Esophagus (tissue), 2 donors: ENCODE data around the gene ANKRD27. TPM values are rescaled to one million over a fixed set of nuclear protein-coding genes. Genes with fewer than 3 reads are reported as not detected.

Source experiments
- H3K27ac ChIP-seq, 2 donors: one replicate each; pipeline ENCODE4 v1.5.1; 2013; ENCODE audit warnings: low read depth in 2 of 2, mild to moderate bottlenecking in 2 of 2, inconsistent platforms in 1 of 2, low read length in 1 of 2, moderate library complexity in 1 of 2
- H3K27me3 ChIP-seq, 2 donors: one replicate each; pipeline ENCODE4 v1.6.1; 2013; ENCODE audit warnings: low read length in 2 of 2, control low read depth in 1 of 2, mild to moderate bottlenecking in 1 of 2; ENCODE audit not compliant: insufficient read depth in 2 of 2, control insufficient read depth in 1 of 2
- H3K36me3 ChIP-seq, 2 donors: one replicate each; pipeline ENCODE4 v1.6.1; 2013; ENCODE audit warnings: low read length in 1 of 2; ENCODE audit not compliant: control insufficient read depth in 2 of 2, insufficient read depth in 2 of 2
- H3K4me1 ChIP-seq, 2 donors: one replicate each; pipeline ENCODE4 v1.6.1; 2013; ENCODE audit warnings: low read length in 1 of 2; ENCODE audit not compliant: control insufficient read depth in 2 of 2, insufficient read depth in 2 of 2
- H3K4me3 ChIP-seq, 2 donors: one replicate each; pipeline ENCODE4 v1.5.1; 2013; ENCODE audit warnings: low read length in 2 of 2, mild to moderate bottlenecking in 2 of 2, low read depth in 1 of 2, moderate library complexity in 1 of 2
- H3K9me3 ChIP-seq, 2 donors: one replicate each; pipeline ENCODE4 v1.6.1; 2013; ENCODE audit warnings: mild to moderate bottlenecking in 2 of 2, low read depth in 1 of 2, low read length in 1 of 2, moderate library complexity in 1 of 2; ENCODE audit not compliant: control insufficient read depth in 2 of 2, insufficient read depth in 1 of 2
- WGBS, 2 donors: extraction: QIAGEN DNeasy Blood & Tissue Kit; methylation state at CpG; one replicate each; pipeline ENCODE4 v1.1.7; 2013; 5-methylcytosine and 5-hydroxymethylcytosine counted together
- polyA plus RNA-seq, 2 donors: library from polyadenylated mRNA; stranded (reverse); fragments of 200-250 nt; gene quantifications; one replicate each; pipeline ENCODE4 v1.2.3, GENCODE V29; 2013
- donor health status: healthy with polysubstance abuse.
- donor health status: Bipolar disorder and iron deficiency.

The ANKRD27 gene
- polyA plus RNA-seq, 2 donors: 8.5 to 10.9 TPM

DNA sequence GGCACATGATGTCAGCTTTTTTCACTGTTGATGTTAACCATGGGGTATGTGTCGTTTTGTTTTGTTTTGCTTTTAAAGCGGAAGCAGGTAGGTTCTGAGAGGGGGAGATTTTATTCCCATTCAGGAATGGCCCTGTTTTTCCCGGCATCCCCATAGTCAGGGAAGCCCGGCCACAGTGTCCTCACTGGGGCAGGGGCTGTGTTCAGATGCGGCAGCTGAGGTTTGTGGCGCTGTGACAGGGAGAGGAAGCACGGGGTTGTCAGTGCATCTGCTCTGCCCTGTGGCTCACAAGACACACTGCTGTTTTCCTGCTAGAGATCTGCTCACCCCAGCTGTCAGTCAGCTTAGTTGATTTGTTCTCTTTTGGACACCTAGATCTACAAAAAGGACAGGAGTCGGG lies 27.6 kb downstream of the ANKRD27 start:
- Histone ChIP-seq H3K4me3 (no peak overlapping the region), H3K27ac (no peak overlapping the region), H3K27me3 (no peaks in the 10 kb centered on the region), H3K9me3 (no peaks in the 10 kb centered on the region), H3K36me3 (peaks cover 8 to 36% of the 10 kb centered on the region in 2 donors), H3K4me1 (no peaks in the 10 kb centered on the region)
- WGBS, 2 donors: 84 to 87% methylated on average over 8 of the region's 8 CpGs

DNA sequence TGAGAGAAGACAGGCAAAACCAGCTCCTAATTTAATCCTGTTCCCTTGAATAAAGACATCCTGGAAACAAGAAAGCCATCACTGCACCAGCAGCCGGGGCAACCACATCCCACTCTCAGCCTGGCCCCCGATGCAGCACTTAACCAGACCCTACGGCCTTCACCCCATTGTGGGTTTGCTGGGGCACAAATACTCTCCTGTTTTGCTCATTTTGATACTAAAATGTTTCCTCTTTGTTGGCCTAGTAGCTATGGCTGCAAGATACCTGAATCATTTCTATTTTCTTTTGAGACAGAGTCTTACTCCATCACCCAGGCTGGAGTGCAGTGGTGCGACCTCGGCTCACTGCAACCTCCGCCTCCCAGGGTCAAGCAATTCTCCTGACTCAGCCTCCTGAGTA lies 28.4 kb downstream of the ANKRD27 start:
- WGBS, 2 donors: 89% methylated on average over 6 of the region's 6 CpGs
- no peak overlapping the region for H3K4me3 ChIP-seq
- peaks cover 8 to 39% of the 10 kb centered on the region in 2 donors for H3K36me3 ChIP-seq
- no peaks in the 10 kb centered on the region for H3K27me3 ChIP-seq
- no peak overlapping the region for H3K27ac ChIP-seq
- no peaks in the 10 kb centered on the region for H3K4me1 ChIP-seq
- no peaks in the 10 kb centered on the region for H3K9me3 ChIP-seq

DNA sequence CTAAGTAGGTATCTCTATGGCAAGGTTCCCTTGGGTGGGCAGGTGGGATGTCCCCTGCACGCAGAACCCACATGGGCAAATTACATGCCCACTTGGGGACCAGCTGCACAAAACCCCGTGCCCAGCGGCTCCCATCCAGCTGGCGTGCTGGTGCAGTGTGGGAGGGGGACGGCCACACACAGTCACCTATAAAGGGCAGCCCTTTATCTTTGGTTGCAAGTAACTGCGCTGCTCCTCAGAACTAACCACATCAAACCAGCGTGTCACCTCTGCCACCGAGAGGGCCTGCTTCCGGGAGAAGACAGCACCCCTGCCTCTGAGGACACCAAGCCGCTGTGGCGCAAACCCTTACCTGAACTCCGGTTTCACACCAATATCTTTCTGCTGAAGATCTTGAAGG lies 32.2 kb downstream of the ANKRD27 start:
- 73 to 81% methylated on average over 12 of the region's 12 CpGs for WGBS, 2 donors
- Histone ChIP-seq H3K4me1 (no peaks in the 10 kb centered on the region), H3K36me3 (peaks cover 16 to 45% of the 10 kb centered on the region in 2 donors), H3K9me3 (no peaks in the 10 kb centered on the region), H3K27ac (no peak overlapping the region), H3K27me3 (no peaks in the 10 kb centered on the region), H3K4me3 (no peak overlapping the region)

DNA sequence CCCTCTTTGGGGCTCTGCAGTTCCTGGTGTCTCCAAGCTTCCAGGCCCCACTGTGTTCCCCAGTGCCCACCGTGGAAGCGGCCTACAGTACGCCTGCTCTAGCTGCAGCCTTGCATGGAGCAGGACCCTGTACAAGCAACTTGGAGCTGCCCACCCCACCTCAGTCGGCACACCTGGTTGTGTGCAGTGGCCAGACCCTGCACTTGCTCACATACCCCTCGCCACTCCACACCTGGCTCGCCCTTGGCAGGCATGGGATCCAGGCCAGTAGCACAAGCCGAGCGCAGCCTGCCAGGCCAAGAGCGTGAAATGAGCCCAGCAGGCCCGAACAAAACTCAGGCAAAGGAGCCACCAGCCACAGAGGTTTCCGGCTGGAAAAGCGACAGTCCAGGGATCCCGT lies 36.4 kb downstream of the ANKRD27 start:
- no peak overlapping the region for H3K27ac ChIP-seq
- no peaks in the 10 kb centered on the region for H3K4me1 ChIP-seq
- 97 to 98% methylated on average over 13 of the region's 13 CpGs for WGBS, 2 donors
- H3K36me3 ChIP-seq: peaks cover 18 to 48% of the 10 kb centered on the region in 2 donors
- H3K9me3 ChIP-seq: no peaks in the 10 kb centered on the region
- no peaks in the 10 kb centered on the region for H3K27me3 ChIP-seq
- no peak overlapping the region for H3K4me3 ChIP-seq

DNA sequence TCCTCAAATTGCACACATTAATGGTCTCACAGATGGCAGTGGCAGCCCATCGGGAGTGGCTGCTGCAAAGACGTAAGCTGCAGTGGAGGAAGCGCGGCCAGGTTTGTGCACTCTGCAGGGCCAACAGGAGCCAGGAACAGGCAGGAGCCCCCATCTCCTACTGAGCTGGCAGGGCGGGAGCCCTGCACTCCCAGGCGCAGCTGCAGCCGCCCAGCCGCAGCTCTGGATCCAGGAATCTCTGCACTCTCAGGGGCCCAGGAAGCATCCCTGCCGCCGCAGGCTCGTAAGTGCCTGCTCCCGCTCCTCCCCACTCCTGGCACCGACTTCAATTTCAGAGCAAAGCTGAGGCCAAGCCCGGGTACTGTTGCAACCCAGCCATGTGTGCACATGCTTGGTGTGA lies 37.5 kb downstream of the ANKRD27 start:
- H3K4me3 ChIP-seq: no peak overlapping the region
- H3K27ac ChIP-seq: no peak overlapping the region
- H3K27me3 ChIP-seq: no peaks in the 10 kb centered on the region
- H3K4me1 ChIP-seq: no peaks in the 10 kb centered on the region
- peaks cover 15 to 40% of the 10 kb centered on the region in 2 donors for H3K36me3 ChIP-seq
- 88 to 92% methylated on average over 14 of the region's 14 CpGs for WGBS, 2 donors
- H3K9me3 ChIP-seq: no peaks in the 10 kb centered on the region

DNA sequence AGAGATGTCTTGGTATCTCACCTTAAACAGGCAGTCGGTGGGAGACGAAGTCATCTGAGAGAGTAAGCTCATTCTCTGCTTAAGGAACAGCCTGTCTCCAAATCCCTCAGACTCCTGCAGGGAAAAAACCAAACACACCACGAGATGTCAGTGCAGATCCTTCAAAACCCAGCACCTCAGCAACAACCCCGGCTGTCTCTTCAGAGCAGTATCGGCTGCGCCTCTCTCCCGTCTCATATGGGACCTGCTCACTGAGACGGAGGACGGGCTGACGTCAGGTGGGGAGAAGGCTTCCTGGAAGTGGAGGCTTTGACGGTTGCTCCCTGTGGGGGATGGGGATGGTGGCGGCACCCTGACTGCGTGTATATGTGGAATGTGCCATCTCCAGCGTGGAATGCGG lies 43.6 kb downstream of the ANKRD27 start:
- Histone ChIP-seq H3K36me3 (peaks cover 19 to 39% of the 10 kb centered on the region in 2 donors), H3K9me3 (no peaks in the 10 kb centered on the region)
- 94 to 96% methylated on average over 15 of the region's 15 CpGs for WGBS, 2 donors

DNA sequence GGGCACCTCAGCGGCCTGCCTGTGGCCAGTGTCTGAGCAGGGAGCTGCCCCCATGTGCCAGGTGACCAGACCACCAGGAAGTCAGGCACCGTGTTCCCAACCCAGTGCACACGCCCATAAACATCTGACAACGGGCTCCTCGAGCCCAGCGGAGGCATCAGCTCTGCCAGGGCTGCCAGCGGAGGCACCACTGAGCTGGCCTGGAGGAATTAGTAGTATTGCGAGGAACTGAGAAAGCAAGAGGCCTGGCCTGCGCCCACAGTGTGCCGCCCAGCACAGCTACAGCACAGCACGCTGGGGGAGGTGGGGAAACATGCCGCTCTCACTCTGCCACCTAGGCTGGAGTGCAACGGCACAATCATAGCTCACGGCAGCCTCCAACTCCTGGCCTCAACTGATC lies 44.6 kb downstream of the ANKRD27 start:
- H3K9me3 ChIP-seq: no peaks in the 10 kb centered on the region
- H3K27ac ChIP-seq: no peak overlapping the region
- no peak overlapping the region for H3K4me3 ChIP-seq
- no peaks in the 10 kb centered on the region for H3K4me1 ChIP-seq
- H3K27me3 ChIP-seq: no peaks in the 10 kb centered on the region
- H3K36me3 ChIP-seq: peaks cover 15 to 36% of the 10 kb centered on the region in 2 donors
- WGBS, 2 donors: 80 to 88% methylated on average over 14 of the region's 14 CpGs

More for the DNA sequence above, 43.6 kb downstream of the ANKRD27 start:
- Histone ChIP-seq H3K4me3 (no peak overlapping the region), H3K4me1 (no peaks in the 10 kb centered on the region), H3K27me3 (no peaks in the 10 kb centered on the region), H3K27ac (no peak overlapping the region)

DNA sequence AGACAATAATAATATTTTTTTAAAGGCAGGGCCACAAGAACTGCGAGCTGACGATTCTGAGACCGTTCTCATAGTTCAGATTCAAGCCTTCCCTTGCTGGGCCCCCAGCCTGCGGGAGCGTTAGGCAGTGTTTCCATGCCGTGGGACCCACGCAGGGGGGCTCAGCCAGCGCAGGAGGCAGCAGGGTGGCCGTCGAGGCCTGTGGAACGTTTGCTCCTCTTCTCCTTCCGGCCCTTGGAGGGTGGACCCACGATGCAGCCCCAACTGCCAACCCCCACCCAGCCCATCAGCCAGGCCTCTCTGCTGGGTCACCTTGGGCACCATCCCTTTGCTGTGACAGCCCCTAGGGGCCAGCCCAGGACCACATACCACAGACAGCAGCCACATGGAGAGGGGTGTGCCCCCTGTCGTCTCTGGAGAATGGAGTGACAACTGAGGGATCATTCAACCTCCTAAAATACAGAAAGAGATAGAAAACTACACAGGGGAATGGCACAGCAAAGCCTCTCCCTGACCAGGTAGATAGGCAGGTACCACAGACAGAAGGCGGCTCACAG lies 47.2 kb downstream of the ANKRD27 start:
- H3K4me3 ChIP-seq: no peak overlapping the region
- no peaks in the 10 kb centered on the region for H3K9me3 ChIP-seq
- 89 to 90% methylated on average over 15 of the region's 15 CpGs for WGBS, 2 donors
- no peaks in the 10 kb centered on the region for H3K4me1 ChIP-seq
- no peak overlapping the region for H3K27ac ChIP-seq
- peaks cover 15 to 38% of the 10 kb centered on the region in 2 donors for H3K36me3 ChIP-seq
- no peaks in the 10 kb centered on the region for H3K27me3 ChIP-seq

DNA sequence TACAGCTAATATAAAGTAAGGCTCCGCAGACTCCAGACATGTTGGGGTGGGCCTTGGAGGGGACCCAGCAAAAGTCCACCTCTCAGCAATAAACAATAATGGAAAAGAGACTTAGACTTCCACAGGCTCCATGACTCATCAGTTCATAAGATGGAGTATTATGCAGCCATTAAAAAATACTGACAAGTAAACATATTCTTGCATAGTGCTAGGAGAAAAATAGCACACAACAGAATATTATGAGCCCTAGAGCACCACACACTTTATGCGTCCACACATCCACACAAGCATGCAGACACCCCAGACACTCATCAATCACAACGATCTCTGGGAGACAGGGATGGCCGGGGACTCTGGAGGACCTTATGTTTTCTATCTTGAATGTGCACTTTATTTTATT lies 48.0 kb downstream of the ANKRD27 start:
- Histone ChIP-seq H3K27ac (no peak overlapping the region), H3K27me3 (no peaks in the 10 kb centered on the region), H3K9me3 (no peaks in the 10 kb centered on the region), H3K4me3 (no peak overlapping the region), H3K36me3 (peaks cover 15 to 44% of the 10 kb centered on the region in 2 donors), H3K4me1 (no peaks in the 10 kb centered on the region)
- WGBS, 2 donors: 92 to 97% methylated on average over 4 of the region's 4 CpGs

DNA sequence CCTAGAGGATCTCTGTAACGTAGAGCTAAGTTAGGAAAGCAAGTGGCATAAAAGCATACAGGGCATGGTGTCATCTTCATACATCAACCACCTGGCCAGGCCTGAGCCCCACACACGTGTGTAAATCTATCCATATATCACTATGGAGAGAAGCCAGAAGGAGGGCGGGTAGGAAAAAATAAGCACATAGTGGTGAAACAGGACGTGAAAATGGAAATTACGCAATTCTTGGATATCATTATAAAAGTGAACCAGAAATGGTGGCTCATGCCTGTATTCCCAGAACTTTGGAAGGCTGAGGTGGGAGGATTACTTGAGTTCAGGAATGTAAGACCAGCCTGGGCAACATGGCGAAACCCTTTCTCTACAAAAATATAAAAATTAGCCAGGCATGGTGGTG lies 50.6 kb downstream of the ANKRD27 start:
- WGBS, 2 donors: 89 to 94% methylated on average over 6 of the region's 6 CpGs
- H3K36me3 ChIP-seq: peaks cover 19 to 40% of the 10 kb centered on the region in 2 donors
- H3K27me3 ChIP-seq: no peaks in the 10 kb centered on the region

More for the DNA sequence above, 50.6 kb downstream of the ANKRD27 start:
- H3K4me1 ChIP-seq: no peaks in the 10 kb centered on the region
- H3K4me3 ChIP-seq: no peak overlapping the region
- no peak overlapping the region for H3K27ac ChIP-seq
- H3K9me3 ChIP-seq: no peaks in the 10 kb centered on the region
